A549 (cell line): ENCODE results near the gene CSNK1D.

Source experiments
- CHD2 ChIP-seq: fragments of 150-350 bp; IDR thresholded peaks from 2 replicates; pipeline ENCODE4 v1.6.1; 2014; ENCODE audit warnings: low read length; ENCODE audit not compliant: partially characterized antibody
- EP300 ChIP-seq, 2 experiments: fragments of >200 bp; sonication (Bioruptor Twin); formaldehyde crosslinking; IDR thresholded peaks; 2 replicates in 1 of 2; 3 replicates in 1 of 2; pipeline ENCODE4 v1.6.1; 2016 to 2017
- MAFK ChIP-seq: fragments of 450-650 bp; IDR thresholded peaks from 2 replicates; pipeline ENCODE4 v1.6.1; 2014; ENCODE audit not compliant: partially characterized antibody
- POLR2A ChIP-seq: IDR thresholded peaks from 2 replicates; pipeline ENCODE4 v1.6.1; 2012; ENCODE audit warnings: mild to moderate bottlenecking, low read length
- RAD21 ChIP-seq, 2 experiments: fragments of >200 bp in 1 of 2; sonication (Bioruptor Twin) in 1 of 2; formaldehyde crosslinking in 1 of 2; IDR thresholded peaks in 1 of 2; conservative IDR thresholded peaks in 1 of 2; 2 replicates in 1 of 2; 3 replicates in 1 of 2; pipeline ENCODE4 v1.6.1; 2012 to 2018; ENCODE audit warnings: inconsistent platforms in 1 of 2
- ZNF302 ChIP-seq: fragments of 250-450 bp; sonication (Bioruptor Pico); IDR thresholded peaks from 2 replicates; pipeline ENCODE4 v1.9.0; 2021; ENCODE audit warnings: inconsistent platforms, mild to moderate bottlenecking, moderate library complexity
- ZSCAN20 ChIP-seq: fragments of 250-450 bp; sonication (Bioruptor Pico); IDR thresholded peaks from 2 replicates; pipeline ENCODE4 v1.8.0; 2022; ENCODE audit warnings: mild to moderate bottlenecking, moderate library complexity
- TF ChIP-seq, protein P1 (sequence below): fragments of 200-600 bp; sonication (generic); IDR thresholded peaks from 2 replicates; pipeline ENCODE4 v1.6.1; 2016; ENCODE audit warnings: antibody characterized with exemption, mild to moderate bottlenecking, moderate library complexity
- TF ChIP-seq, protein P2 (sequence below): fragments of 450-650 bp; IDR thresholded peaks from 2 replicates; pipeline ENCODE4 v1.6.1; 2014; ENCODE audit warnings: antibody characterized with exemption
- TF ChIP-seq, protein P3 (sequence below): fragments of >200 bp; sonication (Bioruptor Twin); formaldehyde crosslinking; IDR thresholded peaks from 3 replicates; pipeline ENCODE4 v1.5.1; 2016
- TF ChIP-seq, protein P4 (sequence below): IDR thresholded peaks from 2 replicates; pipeline ENCODE4 v1.6.1; 2012

DNA sequence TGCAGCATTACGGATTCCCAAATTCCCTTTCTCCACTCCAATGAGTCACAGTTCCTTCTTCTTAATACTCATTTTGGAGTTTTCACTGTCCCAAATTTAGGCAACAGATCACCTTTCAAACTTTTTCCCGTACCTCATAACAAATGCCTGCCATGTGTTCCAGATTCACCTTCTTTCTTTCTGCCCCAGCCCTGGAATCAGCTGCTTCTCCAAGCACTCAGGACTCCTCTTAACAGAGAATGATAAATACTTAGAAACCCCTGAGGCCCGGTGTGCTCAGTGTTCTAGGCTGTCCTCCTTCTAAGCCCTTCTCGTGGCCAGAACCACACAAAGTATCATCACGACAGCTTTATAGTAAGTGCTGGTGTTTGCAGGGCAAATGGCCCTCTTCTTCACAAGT, 14.9 kb downstream of the CSNK1D start:
- TF ChIP-seq, protein P1, sequence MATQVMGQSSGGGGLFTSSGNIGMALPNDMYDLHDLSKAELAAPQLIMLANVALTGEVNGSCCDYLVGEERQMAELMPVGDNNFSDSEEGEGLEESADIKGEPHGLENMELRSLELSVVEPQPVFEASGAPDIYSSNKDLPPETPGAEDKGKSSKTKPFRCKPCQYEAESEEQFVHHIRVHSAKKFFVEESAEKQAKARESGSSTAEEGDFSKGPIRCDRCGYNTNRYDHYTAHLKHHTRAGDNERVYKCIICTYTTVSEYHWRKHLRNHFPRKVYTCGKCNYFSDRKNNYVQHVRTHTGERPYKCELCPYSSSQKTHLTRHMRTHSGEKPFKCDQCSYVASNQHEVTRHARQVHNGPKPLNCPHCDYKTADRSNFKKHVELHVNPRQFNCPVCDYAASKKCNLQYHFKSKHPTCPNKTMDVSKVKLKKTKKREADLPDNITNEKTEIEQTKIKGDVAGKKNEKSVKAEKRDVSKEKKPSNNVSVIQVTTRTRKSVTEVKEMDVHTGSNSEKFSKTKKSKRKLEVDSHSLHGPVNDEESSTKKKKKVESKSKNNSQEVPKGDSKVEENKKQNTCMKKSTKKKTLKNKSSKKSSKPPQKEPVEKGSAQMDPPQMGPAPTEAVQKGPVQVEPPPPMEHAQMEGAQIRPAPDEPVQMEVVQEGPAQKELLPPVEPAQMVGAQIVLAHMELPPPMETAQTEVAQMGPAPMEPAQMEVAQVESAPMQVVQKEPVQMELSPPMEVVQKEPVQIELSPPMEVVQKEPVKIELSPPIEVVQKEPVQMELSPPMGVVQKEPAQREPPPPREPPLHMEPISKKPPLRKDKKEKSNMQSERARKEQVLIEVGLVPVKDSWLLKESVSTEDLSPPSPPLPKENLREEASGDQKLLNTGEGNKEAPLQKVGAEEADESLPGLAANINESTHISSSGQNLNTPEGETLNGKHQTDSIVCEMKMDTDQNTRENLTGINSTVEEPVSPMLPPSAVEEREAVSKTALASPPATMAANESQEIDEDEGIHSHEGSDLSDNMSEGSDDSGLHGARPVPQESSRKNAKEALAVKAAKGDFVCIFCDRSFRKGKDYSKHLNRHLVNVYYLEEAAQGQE: no peak
- no peak for TF ChIP-seq POLR2A
- no peak for TF ChIP-seq ZNF302 (CRISPR knock-in tag)
- TF ChIP-seq, protein P2, sequence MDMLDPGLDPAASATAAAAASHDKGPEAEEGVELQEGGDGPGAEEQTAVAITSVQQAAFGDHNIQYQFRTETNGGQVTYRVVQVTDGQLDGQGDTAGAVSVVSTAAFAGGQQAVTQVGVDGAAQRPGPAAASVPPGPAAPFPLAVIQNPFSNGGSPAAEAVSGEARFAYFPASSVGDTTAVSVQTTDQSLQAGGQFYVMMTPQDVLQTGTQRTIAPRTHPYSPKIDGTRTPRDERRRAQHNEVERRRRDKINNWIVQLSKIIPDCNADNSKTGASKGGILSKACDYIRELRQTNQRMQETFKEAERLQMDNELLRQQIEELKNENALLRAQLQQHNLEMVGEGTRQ: no peak
- TF ChIP-seq, protein P3, sequence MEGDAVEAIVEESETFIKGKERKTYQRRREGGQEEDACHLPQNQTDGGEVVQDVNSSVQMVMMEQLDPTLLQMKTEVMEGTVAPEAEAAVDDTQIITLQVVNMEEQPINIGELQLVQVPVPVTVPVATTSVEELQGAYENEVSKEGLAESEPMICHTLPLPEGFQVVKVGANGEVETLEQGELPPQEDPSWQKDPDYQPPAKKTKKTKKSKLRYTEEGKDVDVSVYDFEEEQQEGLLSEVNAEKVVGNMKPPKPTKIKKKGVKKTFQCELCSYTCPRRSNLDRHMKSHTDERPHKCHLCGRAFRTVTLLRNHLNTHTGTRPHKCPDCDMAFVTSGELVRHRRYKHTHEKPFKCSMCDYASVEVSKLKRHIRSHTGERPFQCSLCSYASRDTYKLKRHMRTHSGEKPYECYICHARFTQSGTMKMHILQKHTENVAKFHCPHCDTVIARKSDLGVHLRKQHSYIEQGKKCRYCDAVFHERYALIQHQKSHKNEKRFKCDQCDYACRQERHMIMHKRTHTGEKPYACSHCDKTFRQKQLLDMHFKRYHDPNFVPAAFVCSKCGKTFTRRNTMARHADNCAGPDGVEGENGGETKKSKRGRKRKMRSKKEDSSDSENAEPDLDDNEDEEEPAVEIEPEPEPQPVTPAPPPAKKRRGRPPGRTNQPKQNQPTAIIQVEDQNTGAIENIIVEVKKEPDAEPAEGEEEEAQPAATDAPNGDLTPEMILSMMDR: no peak
- no peak for TF ChIP-seq ZSCAN20 (CRISPR knock-in tag)
- no peak for TF ChIP-seq CHD2
- no peak for TF ChIP-seq MAFK
- TF ChIP-seq, protein P4, sequence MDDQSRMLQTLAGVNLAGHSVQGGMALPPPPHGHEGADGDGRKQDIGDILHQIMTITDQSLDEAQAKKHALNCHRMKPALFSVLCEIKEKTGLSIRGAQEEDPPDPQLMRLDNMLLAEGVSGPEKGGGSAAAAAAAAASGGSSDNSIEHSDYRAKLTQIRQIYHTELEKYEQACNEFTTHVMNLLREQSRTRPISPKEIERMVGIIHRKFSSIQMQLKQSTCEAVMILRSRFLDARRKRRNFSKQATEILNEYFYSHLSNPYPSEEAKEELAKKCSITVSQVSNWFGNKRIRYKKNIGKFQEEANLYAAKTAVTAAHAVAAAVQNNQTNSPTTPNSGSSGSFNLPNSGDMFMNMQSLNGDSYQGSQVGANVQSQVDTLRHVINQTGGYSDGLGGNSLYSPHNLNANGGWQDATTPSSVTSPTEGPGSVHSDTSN: no peak
- no peak for TF ChIP-seq EP300 (IDR thresholded peaks at IDR 0.05)
- no peak for TF ChIP-seq RAD21 (conservative IDR thresholded peaks at IDR 0.05 in 1 of 2, IDR thresholded peaks at IDR 0.05 in 1 of 2)
